ENCODE results near the gene ELP4.

Gene ELP4

GRCh38 chr11:31712851-31713250 is 203.3 kb downstream of the ELP4 start:
- DNase-seq (ENCODE audit: low read depth): no peak
- TF ChIP-seq, protein P1, sequence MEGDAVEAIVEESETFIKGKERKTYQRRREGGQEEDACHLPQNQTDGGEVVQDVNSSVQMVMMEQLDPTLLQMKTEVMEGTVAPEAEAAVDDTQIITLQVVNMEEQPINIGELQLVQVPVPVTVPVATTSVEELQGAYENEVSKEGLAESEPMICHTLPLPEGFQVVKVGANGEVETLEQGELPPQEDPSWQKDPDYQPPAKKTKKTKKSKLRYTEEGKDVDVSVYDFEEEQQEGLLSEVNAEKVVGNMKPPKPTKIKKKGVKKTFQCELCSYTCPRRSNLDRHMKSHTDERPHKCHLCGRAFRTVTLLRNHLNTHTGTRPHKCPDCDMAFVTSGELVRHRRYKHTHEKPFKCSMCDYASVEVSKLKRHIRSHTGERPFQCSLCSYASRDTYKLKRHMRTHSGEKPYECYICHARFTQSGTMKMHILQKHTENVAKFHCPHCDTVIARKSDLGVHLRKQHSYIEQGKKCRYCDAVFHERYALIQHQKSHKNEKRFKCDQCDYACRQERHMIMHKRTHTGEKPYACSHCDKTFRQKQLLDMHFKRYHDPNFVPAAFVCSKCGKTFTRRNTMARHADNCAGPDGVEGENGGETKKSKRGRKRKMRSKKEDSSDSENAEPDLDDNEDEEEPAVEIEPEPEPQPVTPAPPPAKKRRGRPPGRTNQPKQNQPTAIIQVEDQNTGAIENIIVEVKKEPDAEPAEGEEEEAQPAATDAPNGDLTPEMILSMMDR (IDR thresholded peaks at IDR 0.05; ENCODE audit: low read depth, low read length, missing control alignments): no peak
- no peak overlapping the region for H3K4me3 ChIP-seq (ENCODE audit: low read depth, low read length)

DNA sequence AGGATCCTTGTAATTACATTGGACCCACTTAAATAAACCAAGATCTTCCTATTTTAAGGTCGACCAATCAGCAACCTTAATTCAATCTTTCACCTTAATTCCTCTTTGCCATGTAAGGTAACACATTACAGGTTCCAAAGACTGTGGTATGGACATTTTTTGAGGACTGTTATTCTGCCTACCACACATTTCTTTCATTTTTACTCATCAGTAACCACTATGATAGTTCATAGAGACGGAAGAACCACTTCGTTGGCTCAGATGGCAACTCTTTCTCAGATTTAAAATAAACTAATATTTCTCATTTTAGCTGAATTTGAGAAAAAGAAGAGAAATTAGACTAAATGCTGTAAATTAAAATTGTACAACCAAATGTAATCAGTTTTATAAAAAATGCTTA is 205.3 kb downstream of the ELP4 start:
- H3K4me3 ChIP-seq (ENCODE audit: low read depth, low read length): no peak overlapping the region
- TF ChIP-seq, protein P1 (IDR thresholded peaks at IDR 0.05; ENCODE audit: low read depth, low read length, missing control alignments): no peak
- DNase-seq (ENCODE audit: low read depth): no peak

DNA sequence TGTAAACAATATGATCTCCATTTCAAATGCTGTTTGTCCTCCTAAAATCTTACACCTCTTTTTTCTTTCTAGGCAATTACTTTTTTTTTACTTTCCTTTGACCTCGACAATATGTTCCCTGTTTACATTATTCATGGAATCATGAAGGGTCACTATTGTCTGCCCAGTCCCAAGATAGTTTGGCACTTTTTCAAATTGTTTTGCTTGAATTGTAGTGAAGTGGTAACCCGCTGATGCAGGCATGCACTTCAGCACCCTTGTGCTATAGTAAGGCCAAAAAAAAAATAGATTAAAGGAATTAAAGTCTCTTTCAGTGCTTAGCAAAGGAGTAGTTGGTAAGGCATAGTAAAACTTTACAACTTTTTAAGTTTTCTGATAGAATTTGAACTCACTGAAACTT is 210.7 kb downstream of the ELP4 start:
- no peak overlapping the region for H3K4me3 ChIP-seq (ENCODE audit: low read depth, low read length)
- no peak for DNase-seq (ENCODE audit: low read depth)
- TF ChIP-seq, protein P1 (IDR thresholded peaks at IDR 0.05; ENCODE audit: low read depth, low read length, missing control alignments): no peak

DNA sequence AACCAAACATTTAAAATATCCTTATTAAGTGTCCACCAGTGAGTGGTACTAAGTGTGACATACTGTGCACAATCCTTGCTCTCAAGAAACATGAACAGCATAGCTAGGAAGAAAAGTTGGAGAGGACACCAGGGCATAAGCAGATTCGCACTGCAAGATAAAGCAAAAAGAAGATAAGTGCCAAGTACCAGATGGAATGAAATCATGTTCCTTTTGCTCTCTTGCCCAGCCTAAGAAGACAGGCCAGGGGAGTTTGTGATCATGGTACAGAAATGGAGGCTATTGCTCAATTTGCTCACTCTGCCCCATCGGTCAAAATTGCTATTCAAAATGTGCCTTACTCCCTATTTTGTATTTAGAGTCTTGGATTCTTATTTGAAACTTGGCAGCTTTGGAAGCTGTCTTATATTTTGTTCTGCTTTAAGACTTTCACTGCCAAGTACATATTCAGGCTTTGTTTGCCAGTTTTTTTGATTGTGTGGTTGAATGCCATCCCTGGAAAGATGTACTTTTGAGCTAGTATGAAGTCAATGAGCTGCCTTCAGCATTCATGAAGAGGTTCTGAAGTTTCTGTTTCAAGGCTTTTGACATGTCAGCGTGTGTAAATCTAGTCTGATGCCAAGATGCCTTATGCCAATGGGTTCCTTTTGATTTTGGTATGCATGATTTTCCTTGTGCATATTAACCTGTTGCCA is 211.3 kb downstream of the ELP4 start:
- TF ChIP-seq, protein P1 (IDR thresholded peaks at IDR 0.05; ENCODE audit: low read depth, low read length, missing control alignments): no peak
- H3K4me3 ChIP-seq (ENCODE audit: low read depth, low read length): no peak overlapping the region
- no peak for DNase-seq (ENCODE audit: low read depth)

DNA sequence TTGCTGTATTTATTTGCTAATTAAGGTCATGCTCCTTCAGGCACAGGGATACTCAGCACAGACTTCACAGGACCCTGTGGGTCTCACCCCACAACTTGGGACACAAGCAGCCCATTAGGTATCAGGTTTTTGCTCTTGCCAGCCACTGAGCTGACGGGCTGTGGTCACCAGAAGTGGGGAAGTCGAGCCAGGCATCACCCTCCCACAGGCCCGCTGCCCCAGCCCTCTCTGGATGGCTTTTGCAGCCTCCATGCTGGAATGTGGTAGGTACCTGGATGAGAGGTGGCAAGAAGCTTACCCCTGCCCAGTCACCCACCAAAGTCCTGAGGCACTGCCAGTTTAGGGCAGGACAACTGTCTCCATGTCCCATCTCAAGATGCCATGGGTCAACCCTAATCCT is 213.2 kb downstream of the ELP4 start:
- no peak for DNase-seq (ENCODE audit: low read depth)
- TF ChIP-seq, protein P1 (IDR thresholded peaks at IDR 0.05; ENCODE audit: low read depth, low read length, missing control alignments): no peak
- H3K4me3 ChIP-seq (ENCODE audit: low read depth, low read length): no peak overlapping the region

GRCh38 chr11:31725176-31725575 is 215.6 kb downstream of the ELP4 start:
- no peak for DNase-seq (ENCODE audit: low read depth)
- TF ChIP-seq, protein P1 (IDR thresholded peaks at IDR 0.05; ENCODE audit: low read depth, low read length, missing control alignments): no peak
- no peak overlapping the region for H3K4me3 ChIP-seq (ENCODE audit: low read depth, low read length)

DNA sequence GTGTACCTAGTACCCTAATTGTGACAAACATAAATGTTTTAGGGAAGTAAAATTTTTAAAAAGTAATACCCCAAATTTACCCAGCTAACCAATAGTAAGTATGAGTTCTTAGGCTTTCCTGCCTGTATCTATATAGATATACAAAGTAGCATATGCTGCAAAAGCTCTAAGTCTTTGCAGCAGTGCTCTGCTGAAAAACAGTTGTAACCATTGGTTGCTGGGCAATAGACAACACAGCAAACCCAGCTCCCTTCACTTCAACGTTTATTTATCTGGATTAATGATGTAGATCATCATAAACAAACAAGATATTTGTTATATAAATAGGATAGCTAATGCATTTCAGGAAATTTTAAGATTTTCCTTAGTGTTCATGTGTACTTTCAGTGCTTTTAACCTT is 218.9 kb downstream of the ELP4 start:
- TF ChIP-seq, protein P1 (IDR thresholded peaks at IDR 0.05; ENCODE audit: low read depth, low read length, missing control alignments): no peak
- no peak for DNase-seq (ENCODE audit: low read depth)
- H3K4me3 ChIP-seq (ENCODE audit: low read depth, low read length): no peak overlapping the region

All from GM12864 (cell line).